ENCODE data around the gene ITGA2B.
"Not testable (repeated sequence)": the region's sequence is repeated elsewhere in the genome, so short reads cannot be mapped to it uniquely, and the experiment has no call there.

Gene ITGA2B

DNA sequence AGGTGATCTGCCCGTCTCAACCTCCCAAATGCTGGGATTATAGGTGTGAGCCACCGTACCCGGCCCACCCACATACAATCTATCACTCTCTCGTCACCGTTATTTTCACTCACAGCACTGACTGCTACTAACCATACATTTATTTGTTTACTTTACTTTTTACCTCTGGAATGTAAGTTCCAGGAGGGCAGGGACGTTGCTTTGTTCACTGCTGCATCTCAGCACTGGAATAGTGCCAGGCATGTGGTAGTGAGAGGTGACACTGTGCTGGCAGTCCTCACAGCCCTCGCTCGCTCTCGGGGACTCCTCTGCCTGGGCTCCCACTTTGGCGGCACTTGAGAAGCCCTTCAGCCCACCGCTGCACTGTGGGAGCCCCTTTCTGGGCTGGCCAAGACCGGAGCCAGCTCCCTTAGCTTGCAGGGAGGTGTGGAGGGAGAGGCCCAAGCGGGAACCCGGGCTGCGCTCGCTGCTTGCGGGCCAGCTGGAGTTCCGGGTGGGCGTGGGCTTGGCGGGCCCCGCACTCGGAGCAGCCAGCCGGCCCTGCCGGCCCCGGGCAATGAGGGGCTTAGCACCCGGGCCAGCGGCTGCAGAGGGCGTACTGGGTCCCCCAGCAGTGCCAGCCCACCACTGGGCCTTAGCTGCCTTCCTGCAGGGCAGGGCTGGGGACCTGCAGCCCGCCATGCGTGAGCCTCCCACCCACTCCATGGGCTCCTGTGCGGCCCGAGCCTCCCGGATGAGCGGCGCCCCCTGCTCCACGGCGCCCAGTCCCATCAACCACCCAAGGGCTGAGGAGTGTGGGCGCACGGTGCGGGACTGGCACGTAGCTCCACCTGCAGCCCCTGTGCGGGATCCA is 20.8 kb downstream of the ITGA2B start:
- DNase-seq: not testable (repeated sequence)

GRCh38 chr17:44367231-44367979 is 22.0 kb downstream of the ITGA2B start:
- no peak for DNase-seq

GRCh38 chr17:44365051-44365450 is 24.4 kb downstream of the ITGA2B start:
- not testable (repeated sequence) for DNase-seq

GRCh38 chr17:44363613-44364159 is 25.8 kb downstream of the ITGA2B start, which contains the start of gene FAM171A2:
Gene FAM171A2, minus strand, starts transcription at chr17:44363853. Its CDS starts 139 bp downstream, at chr17:44363714.
- peak; percentile 39 for DNase-seq

DNA sequence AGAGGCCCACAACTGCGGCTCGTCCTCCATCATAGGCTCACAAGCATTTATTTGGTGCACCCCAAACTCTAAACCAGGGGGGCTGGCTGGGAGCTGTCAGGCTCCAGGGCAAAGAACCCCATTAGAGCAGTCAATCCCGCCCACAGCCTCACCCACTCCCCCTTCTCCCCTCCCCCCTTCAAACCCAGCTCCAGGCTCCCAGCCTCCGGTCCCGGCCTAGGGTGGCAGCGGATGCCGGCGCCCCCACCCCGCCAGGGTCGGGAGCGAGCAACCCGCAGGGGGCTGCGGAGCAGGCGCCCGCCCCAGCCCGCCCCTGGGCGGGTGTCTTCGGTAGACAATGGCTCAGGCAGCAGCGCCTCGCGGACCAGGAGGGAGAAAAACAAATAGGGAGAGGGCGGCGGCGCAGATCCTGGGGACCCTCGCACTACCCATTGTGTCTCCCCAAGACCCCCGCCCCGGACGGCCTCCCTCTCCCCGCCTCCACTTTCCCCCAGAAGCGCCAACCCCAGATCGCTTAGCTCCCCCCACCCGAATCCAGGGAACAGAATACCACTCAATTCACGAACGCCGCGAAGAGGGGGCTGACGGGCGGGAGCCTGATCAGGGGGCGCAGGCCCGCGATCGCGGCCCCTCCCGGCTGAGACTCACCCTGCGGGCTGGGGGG is 26.4 kb downstream of the ITGA2B start:
- DNase-seq: no peak

- no peak for DNase-seq
Measured at GRCh38 chr17:44362459-44362948, 26.9 kb downstream of the ITGA2B start.

DNA sequence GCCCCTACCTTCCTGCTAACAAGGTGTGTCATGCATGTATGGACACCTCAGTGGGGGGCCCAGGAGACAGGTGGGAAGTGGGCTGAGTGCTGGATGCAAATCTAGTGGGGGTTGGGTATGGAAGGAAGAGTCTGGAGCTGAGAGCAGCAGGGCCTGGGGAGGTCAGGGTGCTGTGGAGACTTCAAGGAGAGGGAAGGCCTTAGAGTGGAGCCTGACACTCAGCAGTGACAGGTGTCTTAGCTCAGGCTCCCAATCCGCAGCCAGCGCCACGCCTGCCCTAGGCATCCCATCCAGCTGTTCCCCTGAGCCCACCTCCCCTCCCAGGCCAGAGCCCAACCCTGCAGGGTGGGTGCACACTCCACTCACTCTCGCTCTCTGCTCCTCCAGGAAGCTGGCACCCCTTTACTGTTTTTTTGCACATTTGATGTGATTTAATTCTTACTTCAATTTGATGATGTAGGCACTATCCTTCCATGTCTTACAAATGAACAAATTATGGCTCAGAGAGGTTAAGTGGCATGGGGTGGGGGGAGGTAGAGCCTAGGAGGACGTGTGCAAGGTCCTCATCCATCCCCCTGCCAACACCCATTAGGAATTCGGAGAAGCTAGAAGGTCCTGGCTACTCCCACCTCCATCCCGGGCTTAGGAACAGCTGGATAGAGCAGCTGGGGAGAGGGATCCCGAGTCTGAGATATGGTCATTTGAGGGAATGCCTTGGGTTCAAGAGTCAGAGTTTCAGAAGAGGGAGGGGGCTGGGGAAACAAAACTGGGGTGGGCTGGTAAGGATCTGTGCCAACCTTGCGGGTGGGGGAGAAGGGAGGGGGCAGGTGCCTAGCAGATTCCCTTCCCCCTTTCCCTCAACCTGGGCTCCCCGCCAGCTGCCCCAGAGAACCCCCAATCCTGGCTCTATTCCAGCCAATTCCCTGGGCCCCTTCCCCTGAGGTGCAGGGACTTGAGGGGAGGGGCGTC is 27.9 kb downstream of the ITGA2B start:
- DNase-seq: no peak

DNA sequence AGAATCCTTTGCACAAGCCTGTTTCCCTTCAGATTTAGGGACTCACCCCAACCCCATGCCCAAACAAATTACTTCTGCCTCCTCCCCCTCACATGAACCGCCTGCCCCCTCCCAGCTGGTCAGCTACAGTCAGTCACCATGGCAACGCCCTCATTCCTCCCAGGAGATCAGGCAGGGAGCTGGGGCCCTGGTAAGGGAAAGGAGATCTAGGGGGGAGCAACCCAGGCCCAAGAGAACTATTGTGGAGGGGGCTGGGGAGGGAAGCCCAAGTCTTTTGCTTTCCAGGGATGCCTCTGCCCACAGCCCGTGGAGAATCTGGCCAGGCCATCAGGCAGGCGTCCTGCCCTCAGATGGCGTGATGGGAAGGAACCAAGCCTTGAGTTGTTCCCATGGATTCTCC is 28.6 kb downstream of the ITGA2B start:
- no peak for DNase-seq

GRCh38 chr17:44360144-44360533 is 29.3 kb downstream of the ITGA2B start:
- no peak for DNase-seq

- DNase-seq: no peak
Measured at GRCh38 chr17:44359458-44360143, 29.8 kb downstream of the ITGA2B start.

- no peak for DNase-seq
Measured at GRCh38 chr17:44359006-44359405, 30.4 kb downstream of the ITGA2B start.

GRCh38 chr17:44358066-44358465 is 31.4 kb downstream of the ITGA2B start:
- DNase-seq: no peak

DNA sequence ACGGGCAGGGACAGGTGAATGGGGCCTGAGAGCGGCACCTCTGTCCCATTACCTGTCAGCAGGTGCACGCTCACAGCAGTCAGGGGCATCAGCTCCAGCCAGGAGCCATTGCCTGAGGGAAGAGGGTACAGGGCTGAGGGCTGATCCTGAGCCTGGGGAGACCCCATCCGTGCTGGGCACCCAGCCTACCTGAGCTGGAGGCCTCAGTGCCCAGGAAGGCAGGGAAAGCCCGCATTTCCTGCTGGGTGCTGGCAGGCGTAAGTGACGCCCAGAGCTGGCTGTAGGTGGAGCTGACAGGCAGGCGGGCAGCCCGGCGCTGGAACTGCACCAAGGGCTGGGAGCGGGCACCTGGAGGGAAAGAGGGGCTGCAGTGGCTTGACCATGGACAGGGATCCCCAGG is 33.2 kb downstream of the ITGA2B start:
- DNase-seq: no peak

GRCh38 chr17:44355642-44356099 is 33.8 kb downstream of the ITGA2B start:
- DNase-seq: no peak

DNA sequence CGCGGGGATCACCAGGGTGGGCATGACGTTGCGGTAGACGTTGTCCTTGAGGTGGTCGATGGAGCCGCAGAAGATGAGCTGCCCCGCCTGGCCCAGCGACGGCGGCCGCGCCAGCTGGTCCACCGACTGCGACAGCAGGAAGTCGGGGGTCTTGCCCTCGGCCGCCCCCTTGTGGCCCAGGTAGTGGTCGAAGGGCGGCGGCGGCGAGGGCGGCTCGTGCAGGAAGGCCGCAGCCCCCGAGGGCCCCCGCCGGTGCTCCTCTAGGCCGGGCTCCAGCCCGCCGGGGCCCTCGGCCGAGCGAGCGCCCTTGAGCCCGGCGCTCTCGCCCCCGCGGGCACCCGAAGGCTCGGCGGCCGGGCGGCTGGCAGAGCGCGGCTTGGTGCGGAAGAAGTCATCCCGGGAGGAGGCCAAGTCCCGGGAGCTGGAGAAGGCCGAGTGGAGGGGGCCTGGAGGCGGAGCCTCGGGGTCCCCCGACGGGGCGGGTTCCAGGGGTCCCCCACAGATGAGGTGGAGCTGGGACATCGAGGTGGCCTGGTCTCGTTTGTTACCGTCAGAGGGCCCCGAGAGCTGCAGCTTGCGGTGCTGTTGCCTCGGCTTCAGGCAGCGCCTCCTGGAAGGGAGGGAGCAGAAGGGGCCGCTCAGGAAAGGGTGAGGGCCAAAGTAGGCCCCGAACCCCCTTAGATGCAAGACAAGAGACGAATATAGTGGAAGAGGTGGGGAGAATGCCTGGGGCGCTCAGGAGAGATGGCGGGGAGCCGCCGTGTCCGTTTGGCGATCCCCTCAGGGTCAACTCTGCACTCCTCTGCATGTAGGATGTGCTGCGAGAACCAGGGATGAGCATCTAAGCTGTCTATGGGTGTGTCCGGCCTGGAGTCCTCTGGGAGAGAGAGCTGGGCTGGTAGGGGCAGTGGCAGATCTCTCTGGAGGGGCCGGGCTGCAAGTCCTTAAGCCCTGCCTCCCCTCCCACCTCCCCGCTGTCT is 34.6 kb downstream of the ITGA2B start:
- peak; percentile 36 for DNase-seq

DNA sequence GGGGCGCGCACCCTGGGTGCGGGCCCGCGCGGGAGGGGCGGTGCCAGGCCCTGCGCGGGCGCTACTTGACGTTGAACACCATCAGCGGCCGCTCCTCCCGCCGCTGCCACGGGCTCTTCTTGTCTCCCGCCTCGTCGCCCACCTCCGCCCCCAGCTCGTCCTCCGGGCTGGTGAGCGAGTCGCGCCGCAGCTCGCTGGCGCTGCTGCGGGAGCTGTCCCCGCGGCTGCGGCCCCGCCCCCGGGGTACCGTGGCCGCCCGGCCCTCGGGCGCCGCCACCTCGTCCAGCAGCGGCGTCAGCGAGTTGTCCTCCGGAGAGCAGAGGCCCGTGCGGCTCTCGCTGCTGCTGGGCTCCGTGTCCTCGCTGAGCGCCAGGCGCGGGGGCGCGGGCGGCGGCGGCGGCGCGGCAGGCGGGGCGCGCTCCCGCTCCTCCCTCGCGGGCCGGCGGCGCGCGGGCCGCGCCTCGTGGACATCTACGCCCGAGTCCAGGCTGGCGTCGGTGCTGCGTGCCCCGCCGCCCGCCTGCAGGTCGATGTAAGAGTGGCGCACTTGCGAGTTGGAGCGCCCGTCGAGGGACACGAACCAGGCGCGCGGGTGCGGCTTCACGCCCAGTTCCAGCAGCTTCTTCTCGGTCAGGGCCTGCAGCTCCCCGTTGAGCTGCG is 35.6 kb downstream of the ITGA2B start:
- DNase-seq: peak; percentile 51

DNA sequence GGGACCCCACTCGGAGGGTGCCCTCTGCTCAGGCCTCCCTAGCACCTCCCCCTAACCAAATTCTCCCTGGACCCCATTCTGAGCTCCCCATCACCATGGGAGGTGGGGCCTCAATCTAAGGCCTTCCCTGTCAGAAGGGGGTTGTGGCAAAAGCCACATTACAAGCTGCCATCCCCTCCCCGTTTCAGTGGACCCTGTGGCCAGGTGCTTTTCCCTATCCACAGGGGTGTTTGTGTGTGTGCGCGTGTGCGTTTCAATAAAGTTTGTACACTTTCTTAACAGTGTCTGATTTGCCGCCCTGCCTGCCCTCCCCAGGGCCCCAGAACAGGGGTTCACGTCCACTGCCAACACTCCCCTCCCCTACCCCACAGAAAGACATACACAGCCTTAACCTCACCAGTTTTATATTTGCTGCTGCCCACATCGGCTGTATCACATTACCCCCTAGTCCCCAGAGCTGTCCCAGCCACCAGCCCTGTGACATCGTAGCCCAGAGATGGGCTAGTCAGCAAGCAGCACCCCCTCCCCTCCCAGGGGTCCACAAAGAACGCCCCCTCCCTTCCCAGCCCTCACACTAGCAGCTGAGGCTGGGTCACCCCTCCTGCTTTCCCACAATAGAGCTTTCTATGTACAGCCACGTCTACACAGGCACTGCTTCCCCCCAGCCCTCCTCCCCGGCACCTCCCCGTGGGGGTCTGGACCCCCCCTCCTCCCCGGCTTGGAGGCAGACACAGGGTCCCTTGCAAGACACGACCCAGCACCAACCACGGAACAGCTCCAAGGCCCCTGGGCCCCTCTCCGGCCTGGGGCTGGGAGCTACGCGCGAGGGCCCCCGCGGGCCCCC is 36.4 kb downstream of the ITGA2B start:
- DNase-seq: no peak
